HG03378 (cell line): ENCODE data around the gene ZNF280C.
"Not testable (repeated sequence)": the region's sequence is repeated elsewhere in the genome, so short reads cannot be mapped to it uniquely, and the experiment has no call there.

Experiments used
- ATAC-seq: cut with Tn5 transposase; IDR thresholded peaks from one replicate; pipeline ENCODE4 v1.9.1; 2021; ENCODE audit warnings: mild to moderate bottlenecking, moderate library complexity; ENCODE audit not compliant: unreplicated experiment

Gene ZNF280C

DNA sequence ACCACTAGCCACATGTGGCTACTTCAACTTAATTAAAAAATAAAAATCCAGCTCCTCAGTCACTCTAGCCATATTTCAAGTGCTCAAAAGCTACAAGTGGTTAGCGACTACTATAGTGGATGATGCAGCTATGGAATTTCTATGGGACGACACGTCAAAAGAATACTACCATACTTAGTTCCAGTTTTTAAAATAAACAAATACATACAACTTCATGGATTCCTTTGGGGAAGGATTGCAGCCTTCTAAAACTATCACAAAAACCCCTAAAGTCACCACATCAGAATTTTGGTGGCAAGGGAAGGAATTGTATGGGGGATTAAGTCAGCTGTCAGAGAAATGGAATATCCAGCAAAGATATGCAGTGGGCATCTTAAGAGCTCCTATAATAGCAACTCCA is 6.5 kb downstream of the ZNF280C start:
- ATAC-seq: no peak

DNA sequence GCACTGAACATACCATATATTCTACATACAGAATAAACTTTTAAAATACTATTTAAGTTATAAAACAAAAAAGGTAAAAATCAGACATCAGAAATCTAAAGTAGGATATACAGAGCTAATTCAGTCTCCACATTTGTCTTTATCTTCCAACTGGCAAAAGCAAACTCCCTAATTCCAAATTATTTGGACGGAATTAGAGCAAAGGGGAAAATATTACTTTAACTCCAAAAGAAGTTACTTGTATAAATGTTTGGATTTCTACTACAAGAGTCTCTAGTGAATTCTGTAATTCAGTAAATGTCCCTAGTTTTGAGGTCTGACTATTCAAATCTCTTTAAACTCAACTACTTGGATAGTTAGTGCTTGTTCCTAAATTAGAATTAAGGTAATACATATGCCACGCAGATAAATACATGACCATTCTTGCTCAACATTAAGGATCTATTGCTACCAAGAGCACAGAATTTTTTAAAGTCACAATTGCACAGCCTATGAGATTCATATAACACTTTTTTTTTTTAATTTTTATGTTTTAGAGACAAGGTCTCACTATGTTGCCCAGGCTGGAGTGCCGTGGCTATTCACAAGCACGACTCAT is 7.3 kb downstream of the ZNF280C start:
- no peak for ATAC-seq

DNA sequence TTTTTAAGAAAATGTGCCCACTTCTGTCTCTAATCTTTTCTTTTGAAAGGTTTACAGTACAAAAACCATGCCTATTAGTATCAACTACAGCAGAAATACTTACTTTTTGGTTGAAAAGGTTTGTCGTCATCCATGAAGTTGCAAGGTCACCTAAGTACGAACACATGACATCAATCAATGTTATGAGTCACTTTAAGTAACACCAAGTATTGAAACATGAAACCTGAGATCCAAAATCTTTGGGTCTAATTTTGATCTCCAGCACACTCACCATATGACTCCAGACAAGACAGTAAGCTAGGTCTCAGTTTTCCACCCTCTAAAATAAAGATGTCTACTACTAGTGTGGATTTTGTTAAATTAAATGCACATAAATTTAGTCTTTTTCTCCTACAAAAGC is 8.4 kb downstream of the ZNF280C start:
- no peak for ATAC-seq

DNA sequence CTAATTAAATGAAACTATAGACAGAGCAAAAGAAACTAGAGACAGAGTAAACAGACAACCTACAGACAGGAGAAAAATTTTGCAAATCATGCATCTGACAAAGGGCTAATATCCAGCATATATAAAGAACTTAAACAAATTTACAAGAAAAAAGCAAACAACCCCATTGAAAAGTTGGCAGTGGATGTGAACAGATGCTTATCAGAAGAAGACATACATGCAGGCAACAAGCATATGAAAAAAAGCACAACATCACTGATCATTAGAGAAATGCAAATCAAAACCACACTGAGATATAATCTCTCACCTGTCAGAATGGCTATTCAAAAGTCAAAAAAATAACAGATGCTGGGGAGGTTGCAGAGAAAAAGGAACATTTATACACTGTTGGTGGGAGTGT is 14.8 kb downstream of the ZNF280C start:
- no peak for ATAC-seq

DNA sequence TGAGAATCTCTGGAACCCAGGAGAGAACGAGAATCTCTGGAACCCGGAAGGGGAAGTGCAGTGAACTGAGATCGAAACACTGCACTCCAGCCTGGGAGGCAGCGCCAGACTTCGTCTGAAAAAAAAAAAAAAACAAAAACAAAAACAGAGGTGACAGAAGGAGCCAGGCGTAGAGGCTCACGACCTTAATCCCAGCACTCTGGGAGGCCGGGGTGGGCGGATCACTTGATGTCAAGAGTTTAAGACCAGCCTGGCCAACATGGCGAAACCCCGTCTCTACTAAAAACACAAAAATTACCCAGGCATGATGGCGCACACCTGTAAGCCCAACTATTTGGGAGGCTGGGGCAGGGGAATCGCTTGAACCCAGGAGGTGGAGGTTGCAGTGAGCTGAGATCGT is 17.0 kb downstream of the ZNF280C start:
- ATAC-seq: no peak

DNA sequence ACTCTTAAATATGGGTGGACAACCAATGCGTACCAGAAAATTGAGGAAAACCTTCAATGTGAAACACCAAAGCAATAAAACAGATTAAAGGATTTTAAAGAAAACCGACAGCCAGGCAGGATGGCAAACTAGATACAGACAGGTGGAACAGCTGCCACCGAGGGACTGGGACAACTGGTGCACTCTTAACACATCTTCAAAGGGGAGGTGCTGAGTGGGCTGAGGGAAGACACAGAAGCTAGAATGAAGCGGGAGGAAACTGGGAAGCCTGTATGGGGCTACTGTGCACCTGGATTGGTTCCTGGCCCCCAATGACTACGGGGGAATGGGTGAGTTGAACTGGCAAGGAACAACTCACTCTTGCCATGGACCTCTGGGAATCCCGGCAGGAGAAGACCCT is 20.7 kb downstream of the ZNF280C start:
- ATAC-seq: no peak

DNA sequence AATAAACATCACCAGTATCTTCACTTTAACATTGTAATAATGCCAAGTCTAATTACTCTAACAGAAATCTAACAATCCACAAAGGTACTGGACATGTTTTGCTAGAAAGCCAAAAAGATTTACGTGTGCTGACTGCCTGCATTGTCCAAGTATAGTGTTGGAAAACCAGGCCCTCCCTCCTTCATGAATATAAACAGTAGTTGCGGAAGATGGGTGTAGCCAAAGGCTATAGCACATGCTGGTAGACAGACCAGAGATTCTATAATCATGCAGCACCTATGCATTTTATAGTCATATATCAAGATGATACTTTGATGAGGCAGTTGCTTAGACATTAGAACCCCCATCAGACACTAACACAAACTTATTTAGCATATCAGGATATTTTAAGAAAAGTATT is 22.6 kb downstream of the ZNF280C start:
- ATAC-seq: no peak

DNA sequence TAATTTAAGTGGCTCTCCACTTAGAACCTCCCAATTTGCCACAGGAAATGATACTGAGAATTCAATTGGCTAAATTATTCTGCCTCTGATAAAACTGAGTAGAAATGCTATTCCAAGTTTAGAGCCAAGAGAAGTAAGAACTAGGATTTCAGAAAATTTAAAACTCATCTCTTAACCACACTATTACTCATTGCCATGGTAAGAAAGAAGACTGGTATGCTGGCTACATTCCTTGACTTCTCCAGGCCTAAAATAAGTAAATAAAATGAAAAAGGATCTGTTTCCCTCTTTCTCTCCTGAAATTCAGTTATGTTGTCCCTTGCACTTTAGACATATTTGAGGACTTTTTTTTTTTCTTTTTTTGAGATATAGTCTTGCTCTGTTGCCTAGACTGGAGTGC is 23.3 kb downstream of the ZNF280C start:
- ATAC-seq: no peak

DNA sequence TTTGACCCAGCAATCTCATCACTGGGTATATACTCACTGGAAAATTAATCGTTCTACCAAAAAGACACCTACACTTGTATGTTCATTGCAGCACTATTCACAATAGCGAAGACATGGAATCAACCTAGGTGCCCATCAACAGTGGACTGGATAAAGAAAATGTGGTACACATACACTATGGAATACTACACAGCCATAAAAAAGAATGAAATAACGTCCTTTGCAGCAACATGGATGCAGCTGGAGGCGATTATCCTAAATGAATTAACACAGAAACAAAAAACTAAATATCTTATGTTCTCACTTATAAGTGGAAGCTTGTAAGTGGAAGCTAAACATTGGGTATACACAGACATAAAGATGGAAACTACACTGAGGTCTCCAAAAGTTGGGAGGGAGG is 37.5 kb downstream of the ZNF280C start:
- not testable (repeated sequence) for ATAC-seq

DNA sequence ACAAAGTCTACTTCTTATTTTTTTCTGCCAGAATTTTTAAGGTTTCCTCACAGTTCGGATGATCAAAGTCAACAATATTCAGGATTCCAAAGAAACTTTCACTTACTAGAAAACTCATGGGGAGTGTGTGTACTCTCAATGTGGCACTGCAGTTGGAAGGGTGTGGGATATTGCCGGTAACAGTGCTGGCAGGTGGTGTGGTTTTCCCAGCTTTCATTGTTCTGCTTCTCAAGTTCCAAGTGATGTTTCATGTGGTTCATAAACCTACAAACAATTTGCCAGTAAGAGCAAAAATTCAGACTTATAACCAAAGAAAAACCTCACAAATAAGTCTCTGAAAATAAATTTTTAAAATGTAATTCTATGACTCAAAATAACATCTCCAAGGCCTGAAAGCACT is 39.8 kb downstream of the ZNF280C start:
- ATAC-seq: no peak

DNA sequence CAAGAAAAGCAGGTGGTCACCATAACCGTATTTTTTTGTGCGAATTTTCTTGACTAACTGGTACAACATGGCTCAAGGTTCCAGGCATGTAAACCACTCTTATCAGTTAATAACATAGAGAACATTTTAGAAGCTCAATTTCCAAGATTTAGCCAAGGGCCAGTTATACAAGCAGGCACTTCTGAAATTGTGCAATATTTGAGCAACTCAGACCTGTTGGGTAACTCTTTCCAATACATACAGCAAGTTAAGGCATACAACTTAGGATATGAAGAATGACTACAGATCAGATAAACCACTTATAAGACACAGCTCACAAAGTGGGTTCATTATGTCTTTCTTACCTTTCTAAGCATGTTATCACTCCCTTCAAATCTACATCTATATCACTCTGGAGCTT is 43.9 kb downstream of the ZNF280C start:
- ATAC-seq: no peak

DNA sequence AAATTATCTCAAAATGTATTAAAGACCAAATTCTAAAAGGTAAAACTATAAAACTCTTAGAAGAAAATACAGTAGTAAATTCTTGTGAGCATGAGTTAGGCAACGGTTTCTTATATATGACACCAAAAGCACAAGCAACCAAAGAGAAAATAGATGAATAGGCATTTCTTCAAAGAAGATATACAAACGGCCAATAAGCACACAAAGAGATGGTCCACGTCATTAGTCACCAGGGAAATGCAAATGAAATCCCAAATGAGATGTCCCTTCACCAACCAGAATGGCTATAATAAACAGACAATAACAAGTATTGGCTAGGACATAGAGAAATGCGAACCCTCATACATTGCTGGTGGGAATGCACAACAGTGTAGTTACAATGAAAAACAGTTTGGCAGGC is 52.4 kb downstream of the ZNF280C start:
- ATAC-seq: no peak

DNA sequence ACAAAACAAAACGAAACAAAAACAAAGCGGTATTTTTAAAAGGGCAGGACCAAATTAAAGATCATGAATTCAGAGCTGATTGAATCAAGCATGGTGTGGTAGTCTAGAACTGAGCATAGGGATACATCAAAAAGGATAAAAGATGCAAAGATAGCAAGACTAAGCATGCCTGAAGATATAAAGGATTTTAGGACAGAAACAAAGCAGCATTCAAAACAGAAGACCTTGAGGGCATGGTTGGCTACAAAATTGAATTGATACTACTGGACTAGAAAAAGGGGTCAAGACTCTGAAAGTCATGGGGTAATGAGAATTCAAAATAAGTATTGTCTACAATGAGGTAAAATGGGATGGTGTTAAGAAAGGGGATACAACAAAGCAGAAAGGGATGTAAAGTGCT is 55.3 kb downstream of the ZNF280C start:
- no peak for ATAC-seq

DNA sequence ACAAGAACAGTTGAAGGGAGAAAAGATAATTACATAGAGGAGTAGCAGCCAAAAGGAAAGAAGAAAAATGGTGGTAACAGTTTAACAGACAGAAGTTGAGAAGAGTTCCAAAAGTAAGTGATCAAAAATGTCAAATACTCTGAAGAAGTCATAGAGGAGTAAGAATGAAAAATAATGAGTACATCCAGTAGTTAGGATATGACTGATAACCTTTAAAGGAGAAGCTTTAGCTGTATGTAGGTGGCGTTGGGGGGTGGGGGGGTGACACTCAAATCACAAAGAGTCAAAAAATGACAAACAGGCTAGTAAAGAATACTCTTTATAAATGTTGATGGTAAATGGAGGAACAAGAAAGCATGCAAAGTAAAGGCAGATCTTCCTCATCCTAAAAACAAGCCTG is 56.3 kb downstream of the ZNF280C start:
- ATAC-seq: no peak

DNA sequence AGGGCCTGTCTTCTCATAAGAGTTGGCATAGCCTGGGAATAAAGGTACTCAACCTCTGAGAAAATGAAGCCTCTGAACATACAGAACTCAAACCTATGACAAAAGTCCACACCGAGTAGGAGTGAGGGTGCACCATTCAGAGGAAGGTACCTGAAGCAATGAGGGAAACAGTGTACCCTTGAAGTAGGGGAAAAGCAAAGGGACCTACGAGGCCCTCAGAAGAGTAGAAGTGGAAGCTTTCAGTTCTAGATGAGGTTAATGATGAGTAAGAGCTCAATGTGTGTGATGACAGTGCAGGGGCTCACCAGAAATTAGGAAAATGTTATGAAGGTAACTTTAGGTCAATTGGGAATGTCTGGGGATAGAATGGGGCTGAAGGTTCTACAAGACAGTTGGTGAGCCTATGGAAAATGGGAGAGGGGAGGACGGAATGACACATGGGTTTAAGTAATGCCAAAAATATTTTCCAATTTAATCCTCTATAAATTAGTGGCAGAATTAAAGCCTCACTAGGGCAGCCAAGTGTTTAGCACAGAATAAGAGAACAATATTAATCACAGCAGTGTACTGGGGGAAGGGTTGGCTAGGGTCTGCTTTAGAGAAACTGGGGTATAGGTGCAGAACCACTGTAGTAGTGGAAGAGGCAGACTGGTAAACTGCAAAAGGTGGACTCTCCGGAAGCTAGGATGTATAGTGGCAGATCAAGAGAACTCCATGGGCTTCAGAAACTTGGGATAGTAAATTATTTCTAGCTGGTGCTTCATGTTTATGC is 57.1 kb downstream of the ZNF280C start:
- no peak for ATAC-seq

DNA sequence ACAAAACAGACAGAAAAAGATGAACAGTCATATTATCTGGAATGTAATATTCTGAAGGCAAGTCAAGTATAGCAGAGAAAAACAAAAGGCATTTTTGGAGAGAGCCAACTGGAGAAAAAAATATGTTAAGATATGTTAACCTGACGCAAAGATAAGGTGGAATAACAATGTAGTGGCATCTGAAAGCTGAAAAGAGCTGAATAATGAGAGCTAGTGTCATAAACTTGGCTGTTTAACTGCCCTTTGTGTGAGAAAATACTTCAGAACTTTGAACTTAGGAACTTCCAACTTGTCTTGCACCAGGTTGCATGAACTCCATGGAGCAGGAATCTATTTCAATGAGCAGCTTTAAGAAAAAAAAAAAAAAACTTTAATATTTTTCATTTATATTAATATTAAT is 64.1 kb downstream of the ZNF280C start:
- ATAC-seq: no peak

DNA sequence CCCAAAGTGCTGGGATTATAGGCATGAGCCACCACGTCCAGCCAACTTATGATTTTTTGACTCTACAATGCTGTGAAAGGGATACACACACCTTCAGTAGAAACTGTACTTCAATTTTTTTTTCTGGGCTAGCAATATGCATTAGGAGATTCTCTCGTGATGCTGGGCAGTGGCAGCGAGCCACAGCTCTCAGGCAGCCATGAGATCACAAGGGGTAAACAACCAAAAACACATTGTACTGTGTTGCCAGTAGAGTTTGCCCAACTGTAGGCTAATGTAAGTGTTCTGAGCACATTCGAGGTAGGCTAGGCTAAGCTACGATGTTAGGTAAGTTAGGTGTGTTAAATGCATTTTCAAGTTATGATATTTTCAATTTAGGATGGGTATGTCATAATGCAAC is 71.2 kb downstream of the ZNF280C start:
- ATAC-seq: no peak

DNA sequence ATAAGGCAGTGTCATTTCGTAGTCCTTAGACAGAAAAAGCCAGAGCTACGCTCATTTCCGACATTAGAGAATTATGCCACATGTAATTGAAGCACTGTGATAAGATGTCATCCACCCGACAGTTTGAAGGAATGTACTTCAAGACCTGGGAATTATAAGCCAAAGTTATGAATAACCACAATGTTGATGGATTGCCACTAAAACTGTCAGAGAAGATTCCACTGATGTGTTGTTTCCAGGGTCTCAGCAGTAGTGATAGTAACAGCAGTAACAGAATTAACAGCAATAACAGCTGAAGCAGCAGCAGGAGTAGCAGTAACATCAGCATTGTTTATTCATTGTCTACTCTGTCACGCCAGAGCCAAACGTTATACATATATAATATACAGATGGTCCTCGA is 72.2 kb downstream of the ZNF280C start:
- ATAC-seq: no peak

DNA sequence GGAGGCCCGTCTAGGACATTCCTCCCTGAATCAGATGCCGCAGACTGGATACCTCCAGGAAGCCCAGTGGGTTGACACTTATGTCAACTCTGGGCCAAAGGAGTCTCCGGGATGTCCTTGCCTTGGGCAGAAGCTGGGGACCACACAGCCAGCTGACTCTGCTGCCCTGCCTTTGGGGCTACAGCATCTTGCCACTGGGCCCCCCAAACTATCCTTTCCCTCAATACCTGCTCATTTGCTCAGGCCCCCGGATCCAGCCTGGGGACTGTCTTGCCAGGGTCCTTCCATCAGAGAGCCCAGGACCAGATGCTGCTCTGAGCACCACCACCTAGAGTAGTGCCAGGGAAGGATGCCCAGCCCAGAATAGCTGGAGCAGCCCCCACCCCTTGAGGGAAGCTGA is 77.9 kb downstream of the ZNF280C start:
- no peak for ATAC-seq

DNA sequence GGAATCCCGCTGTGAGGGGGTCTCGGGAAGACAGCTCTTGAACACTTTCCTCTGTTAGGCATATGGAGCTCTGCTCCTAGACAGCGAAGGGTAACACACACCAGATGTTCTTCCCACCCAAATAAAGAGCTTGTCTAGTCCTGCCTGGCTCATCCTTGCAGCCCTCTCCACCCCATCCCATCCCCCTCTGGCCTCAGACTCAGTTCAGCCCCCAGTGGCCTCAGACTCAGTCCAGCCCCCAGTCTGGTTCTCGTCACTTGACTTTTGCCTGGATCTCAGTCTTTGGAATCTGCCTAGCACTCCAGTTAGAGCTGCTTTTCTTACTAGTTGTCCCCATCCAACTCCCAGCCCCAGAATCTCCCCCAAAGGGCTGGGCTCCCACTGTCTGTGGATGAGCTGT is 82.0 kb downstream of the ZNF280C start:
- ATAC-seq: no peak

DNA sequence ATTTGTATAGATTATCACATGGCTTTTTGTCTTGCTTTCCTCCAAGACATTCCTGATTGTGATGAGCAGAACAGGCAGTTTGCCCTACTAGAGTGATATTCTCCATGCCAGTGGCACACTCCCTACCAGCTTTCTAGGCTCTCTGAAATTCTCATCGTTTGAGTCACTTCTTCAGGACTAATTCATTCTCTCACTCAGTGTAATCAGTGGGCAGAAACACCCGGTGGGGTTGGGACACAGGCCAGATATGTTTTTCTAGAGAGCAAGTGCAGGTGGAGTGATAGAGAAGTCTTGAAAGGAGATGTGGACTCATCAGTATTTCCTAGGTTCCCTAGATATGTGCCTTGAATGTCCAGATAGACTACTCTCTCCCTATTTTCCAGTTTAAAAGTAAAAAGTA is 83.8 kb downstream of the ZNF280C start:
- ATAC-seq: no peak

DNA sequence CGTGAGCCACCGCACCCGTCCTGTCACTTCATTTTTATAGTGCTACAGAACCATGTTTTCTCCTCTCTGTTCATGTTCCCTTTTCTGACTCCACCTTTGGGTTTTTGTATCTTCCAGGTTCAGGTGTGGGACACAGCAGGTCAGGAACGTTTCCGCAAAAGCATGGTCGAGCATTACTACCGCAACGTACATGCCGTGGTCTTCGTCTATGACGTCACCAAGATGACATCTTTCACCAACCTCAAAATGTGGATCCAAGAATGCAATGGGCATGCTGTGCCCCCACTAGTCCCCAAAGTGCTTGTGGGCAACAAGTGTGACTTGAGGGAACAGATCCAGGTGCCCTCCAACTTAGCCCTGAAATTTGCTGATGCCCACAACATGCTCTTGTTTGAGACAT is 84.5 kb downstream of the ZNF280C start:
- ATAC-seq: no peak
